Mesothelial cell of epicardium (in vitro differentiated cells): ENCODE data around the gene CCNL1. TPM values are rescaled to one million over a fixed set of nuclear protein-coding genes. Genes with fewer than 3 reads are reported as not detected.

Experiments
- DNase-seq, 2 experiments: peaks; one replicate each; pipeline ENCODE4 v3.0.0; 2021; ENCODE audit warnings: low spot score in 2 of 2; ENCODE audit not compliant: unreplicated experiment in 2 of 2
- H3K27ac Mint-ChIP-seq: 2 replicates; pipeline ENCODE4 v1.8.0; 2021; ENCODE audit warnings: mixed read lengths
- H3K27me3 Mint-ChIP-seq: 2 replicates; pipeline ENCODE4 v1.8.0; 2021; ENCODE audit warnings: low read depth, mixed read lengths
- H3K36me3 Mint-ChIP-seq: 2 replicates; pipeline ENCODE4 v1.8.0; 2021; ENCODE audit warnings: mixed read lengths
- H3K4me1 Mint-ChIP-seq: 2 replicates; pipeline ENCODE4 v1.8.0; 2021; ENCODE audit warnings: mixed read lengths
- H3K4me3 Mint-ChIP-seq: 2 replicates; pipeline ENCODE4 v1.8.0; 2021; ENCODE audit warnings: mild to moderate bottlenecking, moderate library complexity, mixed read lengths
- H3K9me3 Mint-ChIP-seq: 2 replicates; pipeline ENCODE4 v1.8.0; 2021; ENCODE audit warnings: mixed read lengths
- CTCF ChIP-seq: fragments of 200-600 bp; sonication (generic); IDR thresholded peaks from one replicate; pipeline ENCODE4 v1.5.0; 2021; ENCODE audit warnings: antibody characterized with exemption; ENCODE audit not compliant: unreplicated experiment
- total RNA-seq: library from RNA; stranded (reverse); gene quantifications from 3 replicates; pipeline ENCODE4 v1.2.1, GENCODE V29; 2021

The CCNL1 gene
- total RNA-seq, 1 donor from 2014 or later = 276 TPM

GRCh38 chr3:157116017-157116416 is 43.9 kb downstream of the CCNL1 start:
- Mint-ChIP-seq H3K4me1 (peaks cover 10% of the 10 kb centered on the region), H3K36me3 (no peaks in the 10 kb centered on the region), H3K27me3 (no peaks in the 10 kb centered on the region), H3K27ac (no peak overlapping the region), H3K4me3 (no peak overlapping the region), H3K9me3 (peaks cover 4% of the 10 kb centered on the region)
- TF ChIP-seq CTCF = no peak
- no peak for DNase-seq

- Mint-ChIP-seq H3K4me3 (no peak overlapping the region), H3K4me1 (peaks cover 16% of the 10 kb centered on the region), H3K27me3 (no peaks in the 10 kb centered on the region), H3K9me3 (peaks cover 4% of the 10 kb centered on the region), H3K27ac (no peak overlapping the region), H3K36me3 (no peaks in the 10 kb centered on the region)
- no peak for TF ChIP-seq CTCF
- no peak for DNase-seq
Observed at GRCh38 chr3:157115069-157116006, 44.6 kb downstream of the CCNL1 start.

GRCh38 chr3:157113832-157114505 is 46.0 kb downstream of the CCNL1 start:
- Mint-ChIP-seq H3K4me1 (peaks cover 21% of the 10 kb centered on the region), H3K4me3 (no peak overlapping the region), H3K27ac (no peak overlapping the region), H3K9me3 (no peaks in the 10 kb centered on the region), H3K36me3 (no peaks in the 10 kb centered on the region), H3K27me3 (no peaks in the 10 kb centered on the region)
- DNase-seq = no peak
- no peak for TF ChIP-seq CTCF

GRCh38 chr3:157112536-157112935 is 47.4 kb downstream of the CCNL1 start:
- H3K4me3 Mint-ChIP-seq = no peak overlapping the region
- no peaks in the 10 kb centered on the region for H3K27me3 Mint-ChIP-seq
- peaks cover 24% of the 10 kb centered on the region for H3K4me1 Mint-ChIP-seq
- TF ChIP-seq CTCF = no peak
- no peaks in the 10 kb centered on the region for H3K36me3 Mint-ChIP-seq
- no peaks in the 10 kb centered on the region for H3K9me3 Mint-ChIP-seq
- H3K27ac Mint-ChIP-seq = peak overlapping the region; percentile 37
- DNase-seq = no peak

- no peak overlapping the region for H3K4me3 Mint-ChIP-seq
- no peak for TF ChIP-seq CTCF
- peaks cover 24% of the 10 kb centered on the region for H3K4me1 Mint-ChIP-seq
Observed at GRCh38 chr3:157111518-157111917, 48.4 kb downstream of the CCNL1 start.

More at GRCh38 chr3:157111518-157111917, 48.4 kb downstream of the CCNL1 start:
- Mint-ChIP-seq H3K27ac (no peak overlapping the region), H3K9me3 (no peaks in the 10 kb centered on the region), H3K27me3 (no peaks in the 10 kb centered on the region), H3K36me3 (no peaks in the 10 kb centered on the region)
- DNase-seq = no peak
